ENCODE measurements around the gene IGHMBP2. TPM values are rescaled to one million over a fixed set of nuclear protein-coding genes. Genes with fewer than 3 reads are reported as not detected.

IGHMBP2 gene
- polyA plus RNA-seq, 1 donor from 2014 or later = 9.5 TPM

- Histone ChIP-seq H3K9me3 (ENCODE audit: low read length) (no peaks in the 10 kb centered on the region), H4K20me1 (ENCODE audit: insufficient read depth) (no peaks in the 10 kb centered on the region), H3K4me2 (ENCODE audit: low read length) (no peak overlapping the region), H3F3A (ENCODE audit: insufficient read depth, low read length, poor library complexity, severe bottlenecking) (no peaks in the 10 kb centered on the region), H3K27me3 (ENCODE audit: insufficient read depth, low read depth, low read length) (no peaks in the 10 kb centered on the region), H3K9me2 (ENCODE audit: insufficient read depth, low read length) (no peaks in the 10 kb centered on the region), H3K36me3 (ENCODE audit: insufficient read depth, low read length) (no peaks in the 10 kb centered on the region), H3K27ac (ENCODE audit: low read length) (no peak overlapping the region), H3K9ac (ENCODE audit: low read length) (no peak overlapping the region), H3K79me2 (replicated peaks; ENCODE audit: insufficient read depth, low read length) (no peaks in the 10 kb centered on the region), H2AFZ (ENCODE audit: low read depth, low read length) (no peak overlapping the region), H3K4me3 (ENCODE audit: low read length) (no peak overlapping the region)
- no peak for TF ChIP-seq SMC3 (conservative IDR thresholded peaks at IDR 0.05; ENCODE audit: poor library complexity)
- no peak for TF ChIP-seq POLR2AphosphoS5 (IDR thresholded peaks at IDR 0.05)
- TF ChIP-seq TAF1 (IDR thresholded peaks at IDR 0.05; ENCODE audit: low read depth) = no peak
- TF ChIP-seq MXI1 (conservative IDR thresholded peaks at IDR 0.05; ENCODE audit: poor library complexity, severe bottlenecking) = no peak
- TF ChIP-seq CTCF (IDR thresholded peaks at IDR 0.05; ENCODE audit: poor library complexity, severe bottlenecking) = no peak
Observed at GRCh38 chr11:68988491-68988890, 84.8 kb downstream of the IGHMBP2 start.

Other genes with a start within 250 kb of the IGHMBP2 start
- gene GAL, start 219.3 kb upstream of the IGHMBP2 start, polyA plus RNA-seq = 2.1 and 2.2 TPM in 2 replicates
- gene TESMIN, start 152.4 kb upstream of the IGHMBP2 start, polyA plus RNA-seq = not detected in 2 replicates
- 0.12 and 0.35 TPM in 2 replicates for gene CPT1A, start 62.0 kb upstream of the IGHMBP2 start, polyA plus RNA-seq
- gene MRPL21, start 59 bp upstream of the IGHMBP2 start, polyA plus RNA-seq = 137 and 139 TPM in 2 replicates
- not detected in 2 replicates for gene MRGPRD, start 77.1 kb downstream of the IGHMBP2 start, polyA plus RNA-seq
- not detected in 2 replicates for gene MRGPRF, start 109.4 kb downstream of the IGHMBP2 start, polyA plus RNA-seq
- gene TPCN2, start 145.0 kb downstream of the IGHMBP2 start, polyA plus RNA-seq = 14.1 and 14.2 TPM in 2 replicates

Data from neural cell (in vitro differentiated cells).